Activated T-cell treated with anti-CD3 and anti-CD28 coated beads, Interleukin-2, amount 50 U/mL, for 1 hour (primary cell): ENCODE measurements around the gene SHISA4.

Experiments
- DNase-seq: peaks from one replicate; pipeline ENCODE4 v3.0.0-alpha.2; 2020

The SHISA4 gene

GRCh38 chr1:201882665-201883132, 6.0 kb upstream of the SHISA4 start:
- DNase-seq, result no peak

- DNase-seq, result no peak
These were observed 5.4 kb upstream of the SHISA4 start for GRCh38 chr1:201883266-201883665.

- DNase-seq, result no peak
These were observed 4.9 kb upstream of the SHISA4 start for GRCh38 chr1:201883786-201884185.

- DNase-seq, result no peak
These were observed 4.3 kb upstream of the SHISA4 start for GRCh38 chr1:201884425-201884824.

GRCh38 chr1:201885531-201886075, 3.1 kb upstream of the SHISA4 start:
- no peak for DNase-seq

- DNase-seq, result no peak
These were observed 2.4 kb upstream of the SHISA4 start for GRCh38 chr1:201886103-201886885.

- DNase-seq, result no peak
These were observed 1.4 kb upstream of the SHISA4 start for GRCh38 chr1:201887116-201887866.

- no peak for DNase-seq
These were observed 631 bp downstream of the SHISA4 start for GRCh38 chr1:201889090-201889968.

GRCh38 chr1:201890223-201890622, 1.5 kb downstream of the SHISA4 start:
- DNase-seq, result no peak

GRCh38 chr1:201890806-201891450, 2.2 kb downstream of the SHISA4 start:
- DNase-seq, result no peak

GRCh38 chr1:201891451-201892045, 2.9 kb downstream of the SHISA4 start:
- no peak for DNase-seq

GRCh38 chr1:201892211-201892610, 3.5 kb downstream of the SHISA4 start:
- DNase-seq, result no peak

- no peak for DNase-seq
These were observed 4.7 kb downstream of the SHISA4 start for GRCh38 chr1:201893431-201893830.

- no peak for DNase-seq
These were observed 5.8 kb downstream of the SHISA4 start for GRCh38 chr1:201894343-201895119.

GRCh38 chr1:201895120-201895665, 6.5 kb downstream of the SHISA4 start:
- DNase-seq, result no peak

- peak; percentile 80 for DNase-seq
These were observed 7.5 kb downstream of the SHISA4 start for GRCh38 chr1:201895913-201896807.

GRCh38 chr1:201896951-201897391, 8.3 kb downstream of the SHISA4 start:
- DNase-seq, result no peak

- DNase-seq, result no peak
These were observed 9.7 kb downstream of the SHISA4 start for GRCh38 chr1:201898240-201898894.

- DNase-seq, result no peak
These were observed 10.3 kb downstream of the SHISA4 start for GRCh38 chr1:201898992-201899391.
